GM06990 (cell line): ENCODE measurements around the gene ROCK2.

Source experiments
- DNase-seq: peaks from one replicate; pipeline ENCODE4 v3.0.0-alpha.2; 2011; ENCODE audit not compliant: insufficient read length; ENCODE audit errors: extremely low read depth
- H3K27me3 ChIP-seq: replicated peaks from 2 replicates; pipeline ENCODE4 v1.6.0; 2011; ENCODE audit warnings: low read length; ENCODE audit not compliant: control insufficient read depth, insufficient read depth
- H3K36me3 ChIP-seq: 2 replicates; pipeline ENCODE4 v1.5.1; 2011; ENCODE audit warnings: low read length; ENCODE audit not compliant: control insufficient read depth, insufficient read depth
- H3K4me3 ChIP-seq: replicated peaks from 2 replicates; pipeline ENCODE4 v1.5.1; 2011; ENCODE audit warnings: low read depth, mild to moderate bottlenecking, control low read depth, low read length
- CTCF ChIP-seq: IDR thresholded peaks from 2 replicates; pipeline ENCODE4 v1.5.1; 2011; ENCODE audit warnings: low read length, control low read depth, mild to moderate bottlenecking, inconsistent platforms; ENCODE audit not compliant: insufficient read depth, poor library complexity, severe bottlenecking

Gene ROCK2

GRCh38 chr2:11140492-11140891, 203.9 kb downstream of the ROCK2 start:
- no peaks in the 10 kb centered on the region; the same call in 1 of the 2 replicates for H3K27me3 ChIP-seq
- no peak overlapping the region for H3K4me3 ChIP-seq
- DNase-seq, result no peak
- no peak for TF ChIP-seq CTCF
- no peaks in the 10 kb centered on the region for H3K36me3 ChIP-seq

- Histone ChIP-seq H3K36me3 (no peaks in the 10 kb centered on the region), H3K4me3 (no peak overlapping the region), H3K27me3 (peaks cover 1% of the 10 kb centered on the region)
- no peak for DNase-seq
- no peak for TF ChIP-seq CTCF
Observed at GRCh38 chr2:11134349-11134748, 210.1 kb downstream of the ROCK2 start.

- DNase-seq, result no peak
- no peak for TF ChIP-seq CTCF
- Histone ChIP-seq H3K36me3 (no peaks in the 10 kb centered on the region), H3K27me3 (peaks cover 1% of the 10 kb centered on the region), H3K4me3 (no peak overlapping the region)
Observed at GRCh38 chr2:11133936-11134320, 210.5 kb downstream of the ROCK2 start.

GRCh38 chr2:11133238-11133935, 211.0 kb downstream of the ROCK2 start:
- DNase-seq, result no peak
- Histone ChIP-seq H3K4me3 (no peak overlapping the region; the same call in 1 of the 2 replicates), H3K27me3 (peaks cover 1% of the 10 kb centered on the region), H3K36me3 (no peaks in the 10 kb centered on the region)
- no peak for TF ChIP-seq CTCF

- no peak for DNase-seq
- peaks cover 1% of the 10 kb centered on the region for H3K27me3 ChIP-seq
- TF ChIP-seq CTCF, result no peak
- no peak overlapping the region for H3K4me3 ChIP-seq
- H3K36me3 ChIP-seq, result no peaks in the 10 kb centered on the region
Observed at GRCh38 chr2:11132036-11132671, 212.3 kb downstream of the ROCK2 start.
